Measurements from ENCODE around the gene UBE2G2. TPM values are rescaled to one million over a fixed set of nuclear protein-coding genes. Genes with fewer than 3 reads are reported as not detected.

The UBE2G2 gene
- polyA plus RNA-seq, 1 donor from 2014 or later, result 127 TPM

GRCh38 chr21:44789880-44790279, 11.7 kb downstream of the UBE2G2 start:
- Histone ChIP-seq H3K4me3 (ENCODE audit: low read length) (no peak overlapping the region), H3K9me2 (ENCODE audit: insufficient read depth, low read length) (no peaks in the 10 kb centered on the region), H3K9me3 (ENCODE audit: low read length) (no peaks in the 10 kb centered on the region), H3K27ac (ENCODE audit: low read length) (no peak overlapping the region), H2AFZ (ENCODE audit: low read depth, low read length) (no peak overlapping the region), H3K79me2 (replicated peaks; ENCODE audit: insufficient read depth, low read length) (peaks cover 15% of the 10 kb centered on the region), H3K27me3 (ENCODE audit: insufficient read depth, low read depth, low read length) (no peaks in the 10 kb centered on the region), H3K4me2 (ENCODE audit: low read length) (no peak overlapping the region), H3K36me3 (ENCODE audit: insufficient read depth, low read length) (no peaks in the 10 kb centered on the region), H3F3A (ENCODE audit: insufficient read depth, low read length, poor library complexity, severe bottlenecking) (no peaks in the 10 kb centered on the region), H3K9ac (ENCODE audit: low read length) (no peak overlapping the region), H4K20me1 (ENCODE audit: insufficient read depth) (no peaks in the 10 kb centered on the region)
- TF ChIP-seq TAF1 (IDR thresholded peaks at IDR 0.05; ENCODE audit: low read depth) (no peak), SMC3 (conservative IDR thresholded peaks at IDR 0.05; ENCODE audit: poor library complexity) (no peak), CTCF (IDR thresholded peaks at IDR 0.05; ENCODE audit: poor library complexity, severe bottlenecking) (no peak), RAD21 (conservative IDR thresholded peaks at IDR 0.05) (no peak), POLR2AphosphoS5 (IDR thresholded peaks at IDR 0.05) (no peak), REST (IDR thresholded peaks at IDR 0.05; ENCODE audit: borderline replicate concordance) (no peak), EP300 (conservative IDR thresholded peaks at IDR 0.05; ENCODE audit: poor library complexity, severe bottlenecking) (no peak), MXI1 (conservative IDR thresholded peaks at IDR 0.05; ENCODE audit: poor library complexity, severe bottlenecking) (no peak), EZH2 (IDR thresholded peaks at IDR 0.05; ENCODE audit: borderline replicate concordance, insufficient read depth, low read length, poor library complexity, severe bottlenecking) (no peak)

- Histone ChIP-seq H3K4me3 (ENCODE audit: low read length) (no peak overlapping the region), H3K27ac (ENCODE audit: low read length) (no peak overlapping the region), H3K9ac (ENCODE audit: low read length) (no peak overlapping the region), H3K27me3 (ENCODE audit: insufficient read depth, low read depth, low read length) (no peaks in the 10 kb centered on the region), H3F3A (ENCODE audit: insufficient read depth, low read length, poor library complexity, severe bottlenecking) (no peaks in the 10 kb centered on the region), H3K9me3 (ENCODE audit: low read length) (no peaks in the 10 kb centered on the region), H4K20me1 (ENCODE audit: insufficient read depth) (no peaks in the 10 kb centered on the region), H3K79me2 (replicated peaks; ENCODE audit: insufficient read depth, low read length) (no peaks in the 10 kb centered on the region), H3K36me3 (ENCODE audit: insufficient read depth, low read length) (no peaks in the 10 kb centered on the region), H2AFZ (ENCODE audit: low read depth, low read length) (no peak overlapping the region), H3K9me2 (ENCODE audit: insufficient read depth, low read length) (no peaks in the 10 kb centered on the region), H3K4me2 (ENCODE audit: low read length) (no peak overlapping the region)
- TF ChIP-seq SMC3 (conservative IDR thresholded peaks at IDR 0.05; ENCODE audit: poor library complexity) (no peak), CTCF (IDR thresholded peaks at IDR 0.05; ENCODE audit: poor library complexity, severe bottlenecking) (no peak), RAD21 (conservative IDR thresholded peaks at IDR 0.05) (no peak), EP300 (conservative IDR thresholded peaks at IDR 0.05; ENCODE audit: poor library complexity, severe bottlenecking) (no peak), EZH2 (IDR thresholded peaks at IDR 0.05; ENCODE audit: borderline replicate concordance, insufficient read depth, low read length, poor library complexity, severe bottlenecking) (no peak), REST (IDR thresholded peaks at IDR 0.05; ENCODE audit: borderline replicate concordance) (no peak), MXI1 (conservative IDR thresholded peaks at IDR 0.05; ENCODE audit: poor library complexity, severe bottlenecking) (no peak), POLR2AphosphoS5 (IDR thresholded peaks at IDR 0.05) (no peak), TAF1 (IDR thresholded peaks at IDR 0.05; ENCODE audit: low read depth) (no peak)
These were observed 15.8 kb downstream of the UBE2G2 start for GRCh38 chr21:44785620-44786335.

All from neural cell (in vitro differentiated cells).